Measurements from ENCODE around the gene SLC6A20.

The SLC6A20 gene

DNA sequence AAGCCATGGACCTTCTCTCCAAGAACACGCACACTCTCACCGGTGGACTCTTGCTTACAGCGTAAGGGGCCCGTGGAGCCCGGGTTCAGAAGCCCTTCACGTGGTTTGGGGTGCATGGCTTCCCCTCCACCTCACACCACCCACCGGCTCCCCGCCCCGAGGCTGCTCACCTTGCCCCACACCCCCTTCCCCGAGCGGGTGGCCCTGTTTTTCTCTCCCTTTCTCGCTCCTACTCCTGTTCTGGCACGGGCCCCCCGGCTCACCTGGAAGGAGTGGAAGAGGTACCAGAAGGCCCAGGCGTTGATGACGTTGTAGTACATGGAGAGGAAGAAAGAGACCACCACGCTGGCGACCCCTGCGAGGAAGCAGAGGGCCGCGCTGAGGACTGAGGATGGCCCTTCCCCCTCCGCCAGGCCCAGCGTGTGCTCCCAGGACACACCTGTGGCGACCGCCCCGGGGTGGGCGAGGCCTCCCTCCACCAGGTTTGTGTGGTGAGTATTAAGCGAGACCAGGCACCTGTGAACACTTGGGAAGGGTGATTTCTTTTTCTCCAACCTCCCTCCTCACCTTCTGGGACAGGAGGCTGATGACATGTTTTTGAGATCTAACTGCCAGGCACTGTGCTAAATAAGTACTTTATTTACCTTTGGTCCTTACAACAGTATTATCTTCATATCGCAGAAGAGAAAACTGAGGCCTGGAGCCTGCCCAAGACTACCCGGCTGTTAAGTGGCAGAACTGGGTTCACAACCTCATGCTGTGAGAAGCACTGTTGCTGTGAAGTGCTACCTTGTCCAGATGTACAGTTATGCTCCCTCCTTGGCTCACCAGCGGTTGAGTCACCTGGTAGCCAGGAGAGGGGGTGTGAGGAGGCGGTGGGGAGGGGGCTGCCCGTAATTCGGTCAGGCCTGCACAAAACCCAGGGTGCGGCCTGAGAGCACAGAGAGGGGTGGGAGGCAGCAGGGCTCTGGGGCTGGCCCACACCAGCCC lies 16.3 kb downstream of the SLC6A20 start:
- no peak for DNase-seq (ENCODE audit: extremely low read depth in 1 of 2, low read depth in 1 of 2)

GRCh38 chr3:45778761-45779201 lies 17.6 kb downstream of the SLC6A20 start:
- DNase-seq (ENCODE audit: extremely low read depth in 1 of 2, low read depth in 1 of 2), result no peak

DNA sequence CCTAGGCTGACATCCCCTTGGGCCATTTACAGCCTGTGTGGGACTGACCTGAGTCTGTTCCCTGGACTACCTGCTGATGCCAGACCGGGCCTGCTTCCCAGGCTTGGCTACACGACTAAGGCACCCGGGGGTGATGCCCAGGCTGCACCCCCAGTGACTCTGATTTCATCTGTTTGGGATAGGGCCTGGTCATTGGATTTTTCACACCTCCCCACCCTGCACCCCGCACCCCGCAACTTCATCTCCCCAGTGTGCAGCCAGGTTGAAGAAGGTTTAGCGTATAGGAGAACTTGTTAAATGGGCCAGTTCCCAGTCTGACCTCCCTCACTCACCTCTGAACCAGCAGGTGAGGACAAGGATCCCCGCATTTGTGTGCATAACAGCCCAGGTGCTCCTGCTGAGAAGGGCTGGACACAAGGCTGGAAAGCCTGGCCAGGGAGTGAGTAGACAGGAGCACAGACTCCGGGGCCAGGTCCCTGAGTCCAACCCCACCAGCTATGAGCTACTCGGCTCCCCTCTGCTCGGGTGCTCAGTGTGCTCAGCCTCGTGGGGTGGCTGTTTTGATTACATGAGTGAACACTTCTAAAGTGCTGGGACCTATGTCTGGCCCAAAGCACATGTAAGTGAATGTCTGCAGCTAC lies 18.5 kb downstream of the SLC6A20 start:
- no peak for DNase-seq (ENCODE audit: extremely low read depth in 1 of 2, low read depth in 1 of 2)

GRCh38 chr3:45777111-45777745 lies 19.1 kb downstream of the SLC6A20 start:
- DNase-seq (ENCODE audit: extremely low read depth in 1 of 2, low read depth in 1 of 2), result no peak

GRCh38 chr3:45776611-45777010 lies 19.7 kb downstream of the SLC6A20 start:
- DNase-seq (ENCODE audit: extremely low read depth in 1 of 2, low read depth in 1 of 2), result no peak

DNA sequence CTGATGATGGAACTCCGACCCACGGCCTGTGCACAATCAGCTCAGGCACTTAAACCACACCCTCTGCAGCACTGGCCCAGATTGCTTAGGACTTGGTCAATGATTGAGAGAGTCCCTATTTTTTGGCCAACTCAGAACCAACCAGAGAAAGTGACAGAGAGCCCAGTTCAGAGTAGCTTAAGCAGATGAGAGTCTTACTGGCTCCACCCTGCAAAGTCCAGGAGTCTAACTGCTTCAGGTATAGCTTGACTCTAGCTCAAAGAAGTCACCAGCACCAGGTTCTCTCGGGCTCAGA lies 20.1 kb downstream of the SLC6A20 start:
- no peak for DNase-seq (ENCODE audit: extremely low read depth in 1 of 2, low read depth in 1 of 2)

- no peak for DNase-seq (ENCODE audit: extremely low read depth in 1 of 2, low read depth in 1 of 2)
These were observed 20.6 kb downstream of the SLC6A20 start for GRCh38 chr3:45775571-45776300.

DNA sequence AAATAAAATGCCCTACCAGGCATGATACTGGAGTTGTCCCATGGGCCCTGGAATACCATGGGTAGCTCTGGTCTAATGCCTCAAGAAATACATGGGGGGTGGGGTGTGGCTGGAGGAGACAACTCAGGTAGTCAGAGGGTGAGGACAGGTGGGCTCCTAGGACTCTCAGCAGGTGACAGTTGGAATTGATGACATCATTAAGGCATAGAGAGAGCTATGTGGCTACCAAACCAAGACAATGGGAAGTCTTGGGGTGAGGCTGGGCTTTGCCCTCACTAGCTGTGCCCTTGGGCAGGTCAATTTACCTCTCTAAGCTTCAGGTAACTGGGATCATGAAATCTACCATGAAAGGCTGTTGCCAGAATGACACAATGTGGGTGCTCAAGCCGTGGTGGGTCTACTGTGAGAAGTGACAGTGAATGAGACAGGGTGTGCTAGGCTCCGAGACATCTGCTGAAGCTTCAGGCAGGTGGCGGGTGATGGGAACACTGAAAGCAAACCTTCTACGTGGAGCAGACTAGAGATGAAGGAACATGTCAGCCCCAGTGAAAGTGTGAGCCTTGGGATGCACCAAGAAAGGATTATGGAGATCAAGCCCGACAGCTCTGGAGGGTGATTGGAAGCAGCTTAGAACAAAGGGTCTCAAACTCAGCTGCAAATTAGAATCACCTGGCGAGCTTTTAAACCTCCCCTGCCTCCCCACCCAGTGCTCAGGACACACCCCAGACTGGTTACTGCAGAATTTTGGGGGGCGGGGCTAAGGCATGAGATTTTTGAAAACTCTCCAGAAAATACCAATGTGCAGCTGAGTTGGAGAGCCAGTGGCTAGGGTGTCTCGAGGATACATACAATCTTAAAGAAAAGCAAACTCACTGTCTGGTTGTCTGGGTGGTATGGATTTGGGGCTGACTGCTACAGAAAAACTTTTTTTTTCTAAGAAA lies 21.5 kb downstream of the SLC6A20 start:
- no peak for DNase-seq (ENCODE audit: extremely low read depth in 1 of 2, low read depth in 1 of 2)

DNA sequence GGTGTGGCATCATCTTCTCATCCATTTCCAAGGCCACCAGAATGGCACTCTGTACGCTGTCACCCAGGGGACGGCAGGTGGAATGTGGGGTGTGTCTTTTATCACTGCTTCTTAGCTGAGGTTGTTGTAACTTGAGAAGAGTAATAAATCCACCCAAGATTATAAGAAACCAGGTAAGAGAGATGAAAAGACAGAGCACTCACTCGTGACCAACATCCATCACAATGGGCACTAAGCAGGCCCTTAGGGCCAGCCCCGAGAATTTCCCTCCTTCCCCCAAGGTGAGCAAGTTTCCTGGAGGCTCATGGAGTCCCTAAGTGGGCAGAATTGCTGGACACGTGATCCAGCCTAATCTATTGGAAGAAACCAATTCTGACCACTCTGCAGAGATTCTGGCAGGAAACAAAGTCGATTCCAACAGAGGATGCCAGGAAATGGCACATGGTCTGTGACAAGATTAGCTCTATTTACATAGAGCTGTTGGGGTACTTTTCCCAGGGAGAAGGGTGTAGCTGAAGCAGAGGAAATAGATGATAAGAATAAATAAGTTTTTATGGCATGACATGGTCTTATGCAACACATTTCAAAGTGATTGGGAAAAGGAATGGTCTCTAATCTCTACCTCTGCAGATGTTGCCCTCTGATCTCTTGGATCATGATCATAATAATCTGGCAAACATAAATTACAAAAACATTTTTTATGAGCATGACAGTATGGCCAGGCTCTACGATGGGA lies 22.5 kb downstream of the SLC6A20 start:
- no peak for DNase-seq (ENCODE audit: extremely low read depth in 1 of 2, low read depth in 1 of 2)

DNA sequence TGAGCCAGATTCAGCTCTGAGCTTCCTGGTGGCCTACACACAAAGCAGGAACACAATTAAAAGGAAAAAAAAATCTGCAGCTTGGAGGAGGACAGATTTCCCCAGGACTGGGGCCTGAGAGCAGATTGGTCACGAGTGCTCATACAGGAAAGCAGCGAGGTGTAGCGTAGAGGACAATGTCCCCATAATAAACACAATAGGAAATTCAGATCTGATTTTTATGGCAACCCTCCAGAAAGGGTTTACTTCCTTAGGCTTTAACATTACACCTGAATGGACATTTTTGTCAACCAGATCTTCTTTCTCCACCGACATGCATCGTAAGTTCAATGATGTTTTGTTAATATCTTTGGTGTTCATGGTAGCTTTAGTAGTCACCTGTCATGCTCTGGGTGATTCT lies 23.3 kb downstream of the SLC6A20 start:
- no peak for DNase-seq (ENCODE audit: extremely low read depth in 1 of 2, low read depth in 1 of 2)

GRCh38 chr3:45772341-45773035 lies 23.8 kb downstream of the SLC6A20 start:
- no peak for DNase-seq (ENCODE audit: extremely low read depth in 1 of 2, low read depth in 1 of 2)

GRCh38 chr3:45771831-45772230 lies 24.5 kb downstream of the SLC6A20 start:
- no peak for DNase-seq (ENCODE audit: extremely low read depth in 1 of 2, low read depth in 1 of 2)

DNA sequence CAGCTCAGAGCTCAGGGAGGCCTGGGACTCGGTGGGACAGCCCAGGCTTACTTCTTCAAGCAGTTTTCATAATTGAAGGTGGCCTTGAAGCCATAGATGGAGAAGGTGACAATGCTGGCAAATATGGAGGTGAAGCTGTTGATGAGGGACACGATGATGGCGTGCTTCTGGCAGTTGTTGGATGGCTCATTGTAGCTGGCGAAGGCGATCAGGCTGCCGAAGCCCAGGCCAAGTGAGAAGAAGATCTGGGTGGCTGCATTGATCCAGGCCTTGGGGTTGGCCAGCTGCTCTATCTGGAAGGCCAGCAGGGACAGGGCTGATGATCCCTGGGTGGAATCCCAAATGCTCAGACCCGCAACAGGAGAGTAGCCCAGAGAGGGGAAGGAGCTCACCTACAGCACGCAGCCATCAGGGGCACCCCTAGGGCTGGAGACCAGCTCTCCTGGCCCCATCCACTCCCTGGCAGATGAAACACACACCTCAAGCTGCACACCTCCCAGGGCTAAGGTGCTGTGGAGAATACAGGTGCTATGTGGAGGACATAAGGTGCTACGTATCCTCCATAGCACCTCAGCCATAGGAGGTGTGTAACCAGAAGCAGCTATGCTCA lies 25.1 kb downstream of the SLC6A20 start:
- DNase-seq (ENCODE audit: extremely low read depth in 1 of 2, low read depth in 1 of 2), result no peak

DNA sequence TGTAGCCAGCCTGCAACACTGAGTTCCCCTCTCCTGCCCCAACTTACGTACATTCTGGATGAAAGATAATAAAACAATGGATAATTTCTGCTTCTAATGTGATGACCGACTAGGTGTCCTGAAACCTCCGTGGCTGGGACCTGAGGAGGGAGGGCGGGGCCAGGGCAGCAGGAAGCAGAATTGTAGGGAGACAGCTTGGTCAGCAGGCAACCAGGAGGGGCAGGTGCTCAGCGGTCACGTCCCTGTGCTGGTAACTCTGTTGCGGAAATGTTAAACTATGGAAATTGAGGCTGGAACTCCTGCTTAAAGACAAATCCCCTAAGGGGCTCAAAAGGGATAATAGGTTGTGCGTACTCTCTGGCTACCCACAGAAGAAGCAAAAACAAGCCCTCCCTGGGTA lies 30.4 kb downstream of the SLC6A20 start:
- DNase-seq (ENCODE audit: extremely low read depth in 1 of 2, low read depth in 1 of 2), result no peak

DNA sequence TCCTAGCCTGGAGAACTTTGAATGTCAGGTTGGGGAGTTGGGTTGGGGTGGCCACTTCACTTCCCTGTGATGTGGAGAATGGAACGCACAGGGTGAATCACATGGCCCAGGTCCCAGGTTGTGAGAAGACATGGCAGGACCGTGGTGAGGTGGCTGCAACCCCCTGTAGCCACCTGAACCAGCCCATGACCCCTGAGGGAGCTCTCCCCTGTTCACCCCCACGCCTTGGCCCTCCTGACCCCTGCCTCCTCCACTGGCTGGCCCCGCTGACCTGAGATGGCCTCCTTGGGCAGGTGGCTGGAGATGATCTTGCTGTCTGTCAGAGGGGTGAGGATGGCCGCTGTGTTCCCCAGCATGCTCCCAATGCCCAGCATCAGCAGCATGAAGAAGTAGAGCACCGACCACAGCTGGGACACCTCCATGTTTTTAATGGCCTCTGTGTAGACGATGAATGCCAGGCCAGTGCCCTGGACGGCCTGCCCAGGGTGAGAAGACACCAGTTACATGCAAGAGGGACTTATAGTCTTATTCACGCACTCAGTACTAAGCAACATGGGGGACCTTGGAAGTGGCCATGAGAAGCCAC lies 31.0 kb downstream of the SLC6A20 start:
- DNase-seq (ENCODE audit: extremely low read depth in 1 of 2, low read depth in 1 of 2), result no peak

- no peak for DNase-seq (ENCODE audit: extremely low read depth in 1 of 2, low read depth in 1 of 2)
These were observed 33.0 kb downstream of the SLC6A20 start for GRCh38 chr3:45763303-45763675.

DNA sequence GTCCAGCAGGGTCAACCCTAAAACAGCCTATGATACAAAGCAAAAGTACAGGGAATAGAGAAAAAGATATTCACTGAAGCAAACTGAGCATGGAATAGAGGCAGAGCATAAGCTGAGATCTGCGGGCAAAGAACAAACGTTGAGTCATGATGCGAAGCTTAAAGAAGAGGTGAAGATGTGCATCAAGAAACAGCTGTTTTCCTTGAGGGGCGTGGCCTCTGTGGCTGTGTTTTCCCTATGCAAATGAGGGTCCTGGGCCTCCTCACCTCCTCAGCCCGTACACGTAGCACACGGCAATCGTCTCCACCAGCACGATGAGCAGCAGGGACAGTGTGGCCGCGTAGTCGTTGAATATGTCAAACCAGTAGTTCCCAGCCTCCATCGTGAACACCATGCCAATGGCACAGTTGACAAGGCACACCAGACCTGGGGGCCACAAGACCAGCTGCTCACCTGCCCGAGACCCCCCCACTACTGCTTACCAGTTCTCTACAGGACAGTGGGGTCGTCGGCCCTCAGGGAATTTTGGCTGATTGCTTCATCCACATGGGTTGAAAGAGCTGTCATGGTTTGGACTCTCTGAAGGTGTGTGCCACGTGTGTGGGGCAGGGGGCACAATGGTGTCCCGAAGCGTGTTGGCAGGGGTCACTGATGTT lies 33.6 kb downstream of the SLC6A20 start:
- DNase-seq (ENCODE audit: extremely low read depth in 1 of 2, low read depth in 1 of 2), result no peak

GRCh38 chr3:45761831-45762230 lies 34.5 kb downstream of the SLC6A20 start:
- no peak for DNase-seq (ENCODE audit: extremely low read depth in 1 of 2, low read depth in 1 of 2)

Data from activated CD8-positive, alpha-beta memory T cell treated with anti-CD3 and anti-CD28 coated beads for 1 hour (primary cell).